Panc1 (cell line): ENCODE measurements around the gene FAM76B. TPM values are rescaled to one million over a fixed set of nuclear protein-coding genes. Genes with fewer than 3 reads are reported as not detected.

Source experiments
- ATAC-seq: fragments of 200-7000 bp; cut with Tn5 transposase; 2 replicates; pipeline ENCODE4 v1.9.1; 2020; ENCODE audit warnings: mild to moderate bottlenecking, moderate library complexity
- BruUV-seq: library from RNA; stranded (reverse); fragments of 400-500 nt; replicated peaks from 2 replicates; lab custom pipeline; 2021; lab: Mats Ljungman, UMichigan
- CTCF ChIA-PET: fragments of 300-600 bp; sonication (Branson Sonifier 250); formaldehyde crosslinking; loops from one replicate; lab custom pipeline; 2022; ENCODE audit warnings: antibody characterized with exemption; lab: Charles Lee
- POLR2A ChIA-PET: fragments of 300-600 bp; sonication (Branson Sonifier 250); formaldehyde crosslinking; loops from one replicate; lab custom pipeline; 2022; ENCODE audit warnings: antibody characterized with exemption; lab: Charles Lee
- DNase-seq: peaks from one replicate; pipeline ENCODE4 v3.0.0-alpha.2; 2010; ENCODE audit warnings: low read depth, low spot score
- H3K27ac ChIP-seq: 2 replicates; pipeline ENCODE4 v1.5.1; 2011; ENCODE audit warnings: mild to moderate bottlenecking, low read length, inconsistent platforms
- H3K27me3 ChIP-seq: fragments of 200-500 bp; sonication (Bioruptor generic); 2 replicates; pipeline ENCODE4 v1.6.0; 2014; ENCODE audit warnings: low read length, inconsistent platforms; ENCODE audit not compliant: control insufficient read depth, insufficient read depth
- H3K36me3 ChIP-seq: fragments of 200-500 bp; sonication (Bioruptor generic); 2 replicates; pipeline ENCODE4 v1.5.1; 2014; ENCODE audit warnings: inconsistent platforms, mild to moderate bottlenecking, low read length, moderate library complexity; ENCODE audit not compliant: control insufficient read depth, insufficient read depth
- H3K4me1 ChIP-seq: 2 replicates; pipeline ENCODE4 v1.5.1; 2011; ENCODE audit warnings: inconsistent platforms, mild to moderate bottlenecking, low read length, moderate library complexity; ENCODE audit not compliant: control insufficient read depth, insufficient read depth
- H3K4me3 ChIP-seq, 2 experiments: 2 replicates each; pipeline ENCODE4 v1.5.1; 2011 to 2012; ENCODE audit warnings: low read depth in 2 of 2, low read length in 2 of 2, mild to moderate bottlenecking in 2 of 2, inconsistent platforms in 1 of 2, moderate library complexity in 1 of 2
- H3K9me3 ChIP-seq: fragments of 200-500 bp; sonication (Bioruptor generic); 2 replicates; pipeline ENCODE4 v1.5.1; 2014; ENCODE audit warnings: low read depth, mild to moderate bottlenecking, inconsistent platforms, low read length, moderate library complexity; ENCODE audit not compliant: control insufficient read depth, insufficient read depth
- POLR2AphosphoS5 ChIP-seq: IDR thresholded peaks from 2 replicates; pipeline ENCODE4 v1.6.1; 2012; ENCODE audit warnings: mild to moderate bottlenecking, low read depth, low read length, moderate library complexity
- SIN3A ChIP-seq: IDR thresholded peaks from 2 replicates; pipeline ENCODE4 v1.6.1; 2012; ENCODE audit warnings: low read depth, mild to moderate bottlenecking, low read length, moderate library complexity, borderline replicate concordance; ENCODE audit not compliant: insufficient read depth
- TCF7L2 ChIP-seq: IDR thresholded peaks from 2 replicates; pipeline ENCODE4 v1.6.1; 2011; ENCODE audit warnings: mild to moderate bottlenecking, low read depth, low read length, inconsistent platforms
- in situ Hi-C: cut with HindIII; loops from 2 replicates; pipeline ENCODE4 v1.10.0; 2016; ENCODE audit warnings: low sequenced_read_pairs, low pct_unique_long_range_greater_than_20kb
- intact Hi-C: fragments of 100-400 bp; cut with micrococcal nuclease; formaldehyde crosslinking; loops from one replicate; pipeline ENCODE4 v1.10.0; 2022; ENCODE audit not compliant: unreplicated experiment
- total RNA-seq: library from RNA; stranded (reverse); gene quantifications from one replicate; pipeline ENCODE4 v1.2.1, GENCODE V29; 2021; ENCODE audit not compliant: unreplicated experiment
- TF ChIP-seq, protein P1 (sequence below): fragments of 450-650 bp; IDR thresholded peaks from 2 replicates; pipeline ENCODE4 v1.5.1; 2017; ENCODE audit warnings: mild to moderate bottlenecking
- TF ChIP-seq, protein P2 (sequence below), 2 experiments: IDR thresholded peaks; 2 replicates each; pipeline ENCODE4 v1.6.1; 2011 to 2012; ENCODE audit warnings: low read depth in 2 of 2, control low read depth in 1 of 2, low read length in 1 of 2, mild to moderate bottlenecking in 1 of 2, moderate library complexity in 1 of 2; ENCODE audit not compliant: insufficient read depth in 1 of 2

The FAM76B gene
- total RNA-seq, 1 experiment from 2014 or later = 31.2 TPM

DNA sequence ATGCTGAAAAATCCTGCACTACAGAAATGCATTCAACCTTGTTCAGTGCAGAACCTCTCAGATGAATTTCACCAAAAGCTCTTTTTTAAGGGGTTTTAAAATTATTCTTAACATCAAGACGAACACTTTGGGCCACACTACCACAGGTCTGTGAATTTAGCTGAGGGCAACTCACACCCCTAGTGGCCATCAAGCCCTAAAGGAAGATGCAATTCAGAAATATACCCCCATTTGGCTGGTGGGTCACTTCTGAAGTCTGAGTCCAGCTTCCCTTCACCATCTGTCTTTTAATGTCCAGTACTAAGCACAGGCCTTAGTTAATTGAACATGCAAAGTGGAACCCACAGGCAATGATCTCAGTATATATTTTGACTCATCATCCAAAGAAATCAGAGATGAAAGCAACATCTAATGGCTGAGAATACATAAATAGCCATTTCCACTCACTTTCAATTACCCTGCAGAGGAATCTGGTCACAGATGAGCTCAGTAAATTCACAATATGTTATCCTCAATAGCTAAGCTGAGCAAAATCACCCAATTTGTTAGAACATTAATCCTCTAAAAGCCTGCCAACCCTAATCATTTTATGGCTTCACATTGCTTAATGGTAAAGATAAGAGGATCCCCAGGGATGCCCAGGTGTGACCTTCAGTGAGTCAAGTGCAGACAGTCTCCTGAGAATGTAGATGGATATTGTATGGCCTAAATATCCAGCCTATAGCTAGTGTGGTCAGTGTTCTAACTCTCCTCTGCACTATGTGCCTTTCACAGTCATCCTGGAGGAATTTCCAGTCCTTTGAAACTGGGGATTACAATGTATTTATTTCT lies 50.3 kb downstream of the FAM76B start:
- no peak overlapping the region for H3K27ac ChIP-seq
- DNase-seq (no peak), ATAC-seq (no peak)
- intact Hi-C loops = no loop called here
- no peaks in the 10 kb centered on the region for H3K9me3 ChIP-seq
- CTCF ChIA-PET = interaction anchor here (0.6 kb wide), 1 partner anchor 585 kb away, joined by 5 read pairs; no protein-coding TSS in a partner anchor
- no peaks in the 10 kb centered on the region for H3K4me1 ChIP-seq
- no TSS peak for BruUV-seq
- POLR2A ChIA-PET = no interaction called here
- peaks cover 22% of the 10 kb centered on the region for H3K27me3 ChIP-seq
- in situ Hi-C loops = no loop called here
- TF ChIP-seq POLR2AphosphoS5 = no peak
- no peak for TF ChIP-seq TCF7L2
- no peak for TF ChIP-seq SIN3A
- TF ChIP-seq, protein P1, sequence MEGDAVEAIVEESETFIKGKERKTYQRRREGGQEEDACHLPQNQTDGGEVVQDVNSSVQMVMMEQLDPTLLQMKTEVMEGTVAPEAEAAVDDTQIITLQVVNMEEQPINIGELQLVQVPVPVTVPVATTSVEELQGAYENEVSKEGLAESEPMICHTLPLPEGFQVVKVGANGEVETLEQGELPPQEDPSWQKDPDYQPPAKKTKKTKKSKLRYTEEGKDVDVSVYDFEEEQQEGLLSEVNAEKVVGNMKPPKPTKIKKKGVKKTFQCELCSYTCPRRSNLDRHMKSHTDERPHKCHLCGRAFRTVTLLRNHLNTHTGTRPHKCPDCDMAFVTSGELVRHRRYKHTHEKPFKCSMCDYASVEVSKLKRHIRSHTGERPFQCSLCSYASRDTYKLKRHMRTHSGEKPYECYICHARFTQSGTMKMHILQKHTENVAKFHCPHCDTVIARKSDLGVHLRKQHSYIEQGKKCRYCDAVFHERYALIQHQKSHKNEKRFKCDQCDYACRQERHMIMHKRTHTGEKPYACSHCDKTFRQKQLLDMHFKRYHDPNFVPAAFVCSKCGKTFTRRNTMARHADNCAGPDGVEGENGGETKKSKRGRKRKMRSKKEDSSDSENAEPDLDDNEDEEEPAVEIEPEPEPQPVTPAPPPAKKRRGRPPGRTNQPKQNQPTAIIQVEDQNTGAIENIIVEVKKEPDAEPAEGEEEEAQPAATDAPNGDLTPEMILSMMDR = peak; percentile 21
- TF ChIP-seq, protein P2, sequence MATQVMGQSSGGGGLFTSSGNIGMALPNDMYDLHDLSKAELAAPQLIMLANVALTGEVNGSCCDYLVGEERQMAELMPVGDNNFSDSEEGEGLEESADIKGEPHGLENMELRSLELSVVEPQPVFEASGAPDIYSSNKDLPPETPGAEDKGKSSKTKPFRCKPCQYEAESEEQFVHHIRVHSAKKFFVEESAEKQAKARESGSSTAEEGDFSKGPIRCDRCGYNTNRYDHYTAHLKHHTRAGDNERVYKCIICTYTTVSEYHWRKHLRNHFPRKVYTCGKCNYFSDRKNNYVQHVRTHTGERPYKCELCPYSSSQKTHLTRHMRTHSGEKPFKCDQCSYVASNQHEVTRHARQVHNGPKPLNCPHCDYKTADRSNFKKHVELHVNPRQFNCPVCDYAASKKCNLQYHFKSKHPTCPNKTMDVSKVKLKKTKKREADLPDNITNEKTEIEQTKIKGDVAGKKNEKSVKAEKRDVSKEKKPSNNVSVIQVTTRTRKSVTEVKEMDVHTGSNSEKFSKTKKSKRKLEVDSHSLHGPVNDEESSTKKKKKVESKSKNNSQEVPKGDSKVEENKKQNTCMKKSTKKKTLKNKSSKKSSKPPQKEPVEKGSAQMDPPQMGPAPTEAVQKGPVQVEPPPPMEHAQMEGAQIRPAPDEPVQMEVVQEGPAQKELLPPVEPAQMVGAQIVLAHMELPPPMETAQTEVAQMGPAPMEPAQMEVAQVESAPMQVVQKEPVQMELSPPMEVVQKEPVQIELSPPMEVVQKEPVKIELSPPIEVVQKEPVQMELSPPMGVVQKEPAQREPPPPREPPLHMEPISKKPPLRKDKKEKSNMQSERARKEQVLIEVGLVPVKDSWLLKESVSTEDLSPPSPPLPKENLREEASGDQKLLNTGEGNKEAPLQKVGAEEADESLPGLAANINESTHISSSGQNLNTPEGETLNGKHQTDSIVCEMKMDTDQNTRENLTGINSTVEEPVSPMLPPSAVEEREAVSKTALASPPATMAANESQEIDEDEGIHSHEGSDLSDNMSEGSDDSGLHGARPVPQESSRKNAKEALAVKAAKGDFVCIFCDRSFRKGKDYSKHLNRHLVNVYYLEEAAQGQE (IDR thresholded peaks at IDR 0.05; ENCODE audit: insufficient read depth in 1 of 2, low read depth in 2 of 2, low read length in 1 of 2) = no peak
- no peaks in the 10 kb centered on the region for H3K36me3 ChIP-seq
- H3K4me3 ChIP-seq = no peak overlapping the region

DNA sequence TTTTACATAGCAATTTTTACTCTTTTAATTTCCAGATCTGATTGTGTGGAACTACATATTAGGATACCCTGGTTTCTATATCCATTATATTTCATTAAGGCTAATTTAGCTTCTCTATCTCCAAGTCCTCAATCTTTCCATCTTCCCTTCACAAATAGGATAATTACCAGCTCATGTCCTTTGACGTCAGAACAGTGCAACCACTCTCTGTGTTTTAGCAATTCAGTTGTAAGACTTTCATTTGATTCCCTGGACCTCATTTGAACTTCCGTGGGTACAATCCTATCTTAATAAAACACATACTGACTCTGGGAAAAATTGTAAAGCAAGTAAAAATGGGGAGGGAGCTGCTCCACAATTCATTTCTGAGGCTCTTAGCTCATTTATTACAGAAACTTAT lies 52.8 kb downstream of the FAM76B start:
- ChIA-PET POLR2A (no interaction called here), CTCF (no interaction called here)
- no peak overlapping the region for H3K27ac ChIP-seq
- no peaks in the 10 kb centered on the region for H3K4me1 ChIP-seq
- H3K36me3 ChIP-seq = no peaks in the 10 kb centered on the region
- ATAC-seq = no peak
- intact Hi-C loops (no loop called here), in situ Hi-C loops (no loop called here)
- DNase-seq = no peak
- H3K4me3 ChIP-seq = no peak overlapping the region
- no peaks in the 10 kb centered on the region for H3K9me3 ChIP-seq
- peaks cover 23% of the 10 kb centered on the region for H3K27me3 ChIP-seq
- TF ChIP-seq, protein P2 (IDR thresholded peaks at IDR 0.05; ENCODE audit: insufficient read depth in 1 of 2, low read depth in 2 of 2, low read length in 1 of 2) = no peak
- TF ChIP-seq SIN3A = no peak
- TF ChIP-seq POLR2AphosphoS5 = no peak
- TF ChIP-seq, protein P1 = no peak
- no peak for TF ChIP-seq TCF7L2
- BruUV-seq = no TSS peak
